Measurements from ENCODE around the gene USP31. TPM values are rescaled to one million over a fixed set of nuclear protein-coding genes. Genes with fewer than 3 reads are reported as not detected.

The USP31 gene
- total RNA-seq, 1 experiment from 2014 or later: 16.1 TPM

DNA sequence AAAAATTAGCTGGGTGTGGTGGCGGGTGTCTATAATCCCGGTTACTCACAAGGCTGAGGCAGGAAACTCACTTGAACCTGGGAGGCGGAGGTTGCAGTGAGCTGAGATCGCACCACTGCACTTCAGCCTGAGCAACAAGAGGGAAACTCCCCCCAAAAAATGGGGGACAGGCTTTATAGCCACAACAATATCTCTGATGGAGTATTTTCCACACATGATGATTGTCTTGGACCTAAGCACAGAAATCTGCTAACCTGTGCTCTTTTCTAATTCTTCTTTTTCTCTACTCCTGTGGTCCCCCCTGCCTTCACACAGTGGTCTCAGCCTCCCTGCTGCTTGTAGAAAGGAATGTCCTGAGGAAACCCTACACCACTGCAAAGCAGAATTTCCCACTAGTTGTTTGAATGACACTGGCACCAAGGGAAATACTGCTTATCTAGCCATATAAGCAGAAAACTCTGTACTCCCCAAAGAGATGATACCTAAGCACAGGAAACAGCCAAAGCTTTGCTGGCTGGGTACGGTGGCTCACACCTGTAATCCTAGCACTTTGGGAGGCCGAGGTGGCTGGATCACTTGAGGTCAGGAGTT lies 117.6 kb downstream of the USP31 start:
- Histone ChIP-seq H3K23me2 (ENCODE audit: insufficient read length, low read depth, low read length, poor library complexity, severe bottlenecking) (no peaks in the 10 kb centered on the region), H2BK120ac (ENCODE audit: low read depth, low read length, poor library complexity, severe bottlenecking) (no peak overlapping the region), H4K20me1 (ENCODE audit: control insufficient read depth, insufficient read depth, insufficient read length) (no peaks in the 10 kb centered on the region), H4K8ac (replicated peaks; ENCODE audit: insufficient read length, low read depth, low read length) (no peak overlapping the region), H3K18ac (ENCODE audit: insufficient read length, low read depth, low read length) (peak overlapping the region; percentile 39), H3K27ac (ENCODE audit: insufficient read length, low read depth, low read length) (no peak overlapping the region), H3K4me2 (ENCODE audit: insufficient read depth, insufficient read length, low read length) (no peak overlapping the region), H3K56ac (ENCODE audit: insufficient read length, low read depth, low read length) (no peak overlapping the region), H2BK5ac (ENCODE audit: insufficient read length, low read length) (no peak overlapping the region), H4K5ac (ENCODE audit: insufficient read length, low read depth, low read length) (no peak overlapping the region), H3K4ac (ENCODE audit: low read depth, low read length) (no peak overlapping the region), H3K9ac (ENCODE audit: extremely low read depth, insufficient read length, low read length) (no peak overlapping the region), H3T11ph (ENCODE audit: low read length) (no peak overlapping the region), H2AK5ac (ENCODE audit: insufficient read length, low read length) (no peak overlapping the region), H3K9me3 (ENCODE audit: control insufficient read depth, low read depth, low read length) (peaks cover 7% of the 10 kb centered on the region), H2BK12ac (ENCODE audit: insufficient read length, low read depth, low read length) (no peak overlapping the region), H3K79me1 (ENCODE audit: insufficient read depth, low read depth, low read length, poor library complexity, severe bottlenecking) (no peaks in the 10 kb centered on the region), H3K14ac (ENCODE audit: insufficient read depth, low read length) (no peak overlapping the region), H3K27me3 (ENCODE audit: insufficient read depth, low read length) (no peaks in the 10 kb centered on the region), H4K91ac (ENCODE audit: insufficient read length, low read depth, low read length) (no peak overlapping the region), H3K4me1 (ENCODE audit: insufficient read depth, low read length) (no peaks in the 10 kb centered on the region), H2BK15ac (ENCODE audit: low read depth, low read length) (no peak overlapping the region), H2BK20ac (ENCODE audit: low read depth, low read length, poor library complexity, severe bottlenecking) (no peak overlapping the region), H2AFZ (ENCODE audit: low read length) (no peak overlapping the region), H3K79me2 (ENCODE audit: insufficient read depth, low read length) (no peaks in the 10 kb centered on the region), H3K23ac (ENCODE audit: insufficient read length, low read depth, low read length) (no peak overlapping the region)
- H3K27ac Mint-ChIP-seq: no peak overlapping the region; a peak in 1 of 7 replicates
- no peak for DNase-seq
- H3K9me3 Mint-ChIP-seq: peaks cover 9 to 10% of the 10 kb centered on the region in 2 experiments
- WGBS (ENCODE audit: extremely low coverage, insufficient read length, low lambda C conversion rate): no CpG with 5 or more reads among the region's 6 CpGs
- peaks cover 7% of the 10 kb centered on the region for H3K27me3 Mint-ChIP-seq (ENCODE audit: low read depth)
- no peak overlapping the region; a peak in 2 of 5 replicates for H3K4me3 Mint-ChIP-seq
- TF ChIP-seq, protein P1, sequence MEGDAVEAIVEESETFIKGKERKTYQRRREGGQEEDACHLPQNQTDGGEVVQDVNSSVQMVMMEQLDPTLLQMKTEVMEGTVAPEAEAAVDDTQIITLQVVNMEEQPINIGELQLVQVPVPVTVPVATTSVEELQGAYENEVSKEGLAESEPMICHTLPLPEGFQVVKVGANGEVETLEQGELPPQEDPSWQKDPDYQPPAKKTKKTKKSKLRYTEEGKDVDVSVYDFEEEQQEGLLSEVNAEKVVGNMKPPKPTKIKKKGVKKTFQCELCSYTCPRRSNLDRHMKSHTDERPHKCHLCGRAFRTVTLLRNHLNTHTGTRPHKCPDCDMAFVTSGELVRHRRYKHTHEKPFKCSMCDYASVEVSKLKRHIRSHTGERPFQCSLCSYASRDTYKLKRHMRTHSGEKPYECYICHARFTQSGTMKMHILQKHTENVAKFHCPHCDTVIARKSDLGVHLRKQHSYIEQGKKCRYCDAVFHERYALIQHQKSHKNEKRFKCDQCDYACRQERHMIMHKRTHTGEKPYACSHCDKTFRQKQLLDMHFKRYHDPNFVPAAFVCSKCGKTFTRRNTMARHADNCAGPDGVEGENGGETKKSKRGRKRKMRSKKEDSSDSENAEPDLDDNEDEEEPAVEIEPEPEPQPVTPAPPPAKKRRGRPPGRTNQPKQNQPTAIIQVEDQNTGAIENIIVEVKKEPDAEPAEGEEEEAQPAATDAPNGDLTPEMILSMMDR (conservative IDR thresholded peaks at IDR 0.05): no peak
- peaks cover 4 to 13% (median 6%) of the 10 kb centered on the region in 3 experiments; a peak in 6 of 7 replicates for H3K36me3 Mint-ChIP-seq (ENCODE audit: insufficient read depth in 1 of 3, low read depth in 3 of 3)
- peaks cover 23% of the 10 kb centered on the region in 2 experiments for H3K4me1 Mint-ChIP-seq

Data from H9 (cell line).